NCI-H1436 (cell line): ENCODE data around the gene ZNF398.
"Not testable (repeated sequence)": the region's sequence is repeated elsewhere in the genome, so short reads cannot be mapped to it uniquely, and the experiment has no call there.

ENCODE experiments used
- DNase-seq: peaks from one replicate; lab custom pipeline; 2025; lab: John Stamatoyannopoulos, UW

The ZNF398 gene

GRCh38 chr7:149147072-149147751, at the start of gene ZNF398:
ZNF398 (plus strand) TSS chr7:149147453; CDS start chr7:149147743, 290 bp downstream.
- DNase-seq = peak; percentile 73

GRCh38 chr7:149099058-149099457, 48.2 kb upstream of the ZNF398 start:
- no peak for DNase-seq

GRCh38 chr7:149100821-149101220, 46.4 kb upstream of the ZNF398 start:
- no peak for DNase-seq

- DNase-seq = no peak
Measured at GRCh38 chr7:149102666-149103065, 44.6 kb upstream of the ZNF398 start.

- DNase-seq = no peak
Measured at GRCh38 chr7:149103424-149103823, 43.8 kb upstream of the ZNF398 start.

GRCh38 chr7:149104214-149104613, 43.0 kb upstream of the ZNF398 start:
- no peak for DNase-seq

GRCh38 chr7:149104749-149105148, 42.5 kb upstream of the ZNF398 start:
- DNase-seq = no peak

GRCh38 chr7:149109969-149110368, 37.3 kb upstream of the ZNF398 start:
- no peak for DNase-seq

GRCh38 chr7:149125189-149125862, 21.9 kb upstream of the ZNF398 start:
- no peak for DNase-seq

GRCh38 chr7:149125863-149126661, 21.2 kb upstream of the ZNF398 start, which contains the start of gene ZNF425:
ZNF425 (minus strand) TSS chr7:149126324; CDS start chr7:149126213, 111 bp downstream.
- peak; percentile 81 for DNase-seq

GRCh38 chr7:149126662-149127266, 20.5 kb upstream of the ZNF398 start:
- DNase-seq = no peak

- no peak for DNase-seq
Measured at GRCh38 chr7:149130572-149131198, 16.6 kb upstream of the ZNF398 start.

GRCh38 chr7:149133028-149133710, 14.1 kb upstream of the ZNF398 start:
- DNase-seq = no peak

GRCh38 chr7:149136118-149136517, 11.1 kb upstream of the ZNF398 start:
- DNase-seq = no peak

- no peak for DNase-seq
Measured at GRCh38 chr7:149140831-149141230, 6.4 kb upstream of the ZNF398 start.

- DNase-seq = no peak
Measured at GRCh38 chr7:149141893-149142292, 5.4 kb upstream of the ZNF398 start.

GRCh38 chr7:149144436-149144922, 2.8 kb upstream of the ZNF398 start:
- DNase-seq = not testable (repeated sequence)

- no peak for DNase-seq
Measured at GRCh38 chr7:149145031-149145845, 2.0 kb upstream of the ZNF398 start.

GRCh38 chr7:149147752-149148653, 750 bp downstream of the ZNF398 start:
- peak; percentile 28 for DNase-seq
